Renal cortical epithelial cell (primary cell): ENCODE results near the gene TMEM53. TPM values are rescaled to one million over a fixed set of nuclear protein-coding genes. Genes with fewer than 3 reads are reported as not detected.

Experiments
- DNase-seq: peaks from one replicate; pipeline ENCODE4 v3.0.0-alpha.2; 2011; ENCODE audit warnings: low read depth
- total RNA-seq: library from RNA; depleted of rRNA; stranded (reverse); fragments of >200 nt; gene quantifications from 2 replicates; pipeline ENCODE4 v1.2.3, GENCODE V29; 2014

TMEM53 gene
- total RNA-seq, 1 donor from 2014 or later: 8.4 TPM

DNA sequence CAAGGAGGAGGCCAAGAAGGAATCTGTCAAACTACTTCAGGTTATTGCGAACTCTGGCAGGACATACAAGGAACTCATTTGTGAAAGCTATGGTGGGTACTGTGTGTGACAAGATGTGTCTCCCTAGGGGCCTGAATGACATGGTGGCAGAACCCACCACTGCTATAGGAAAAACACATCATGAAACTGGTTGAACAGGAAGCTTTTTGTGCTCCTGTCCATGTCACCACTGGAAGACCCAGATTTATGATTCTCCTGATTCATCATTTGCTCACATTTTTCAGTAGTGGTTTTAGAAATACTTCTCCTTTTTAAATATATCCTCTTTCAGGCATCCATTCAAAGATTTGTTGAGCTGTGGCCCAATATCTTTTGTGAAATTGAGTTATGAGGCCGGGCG is 23.9 kb upstream of the TMEM53 start:
- DNase-seq: no peak

DNA sequence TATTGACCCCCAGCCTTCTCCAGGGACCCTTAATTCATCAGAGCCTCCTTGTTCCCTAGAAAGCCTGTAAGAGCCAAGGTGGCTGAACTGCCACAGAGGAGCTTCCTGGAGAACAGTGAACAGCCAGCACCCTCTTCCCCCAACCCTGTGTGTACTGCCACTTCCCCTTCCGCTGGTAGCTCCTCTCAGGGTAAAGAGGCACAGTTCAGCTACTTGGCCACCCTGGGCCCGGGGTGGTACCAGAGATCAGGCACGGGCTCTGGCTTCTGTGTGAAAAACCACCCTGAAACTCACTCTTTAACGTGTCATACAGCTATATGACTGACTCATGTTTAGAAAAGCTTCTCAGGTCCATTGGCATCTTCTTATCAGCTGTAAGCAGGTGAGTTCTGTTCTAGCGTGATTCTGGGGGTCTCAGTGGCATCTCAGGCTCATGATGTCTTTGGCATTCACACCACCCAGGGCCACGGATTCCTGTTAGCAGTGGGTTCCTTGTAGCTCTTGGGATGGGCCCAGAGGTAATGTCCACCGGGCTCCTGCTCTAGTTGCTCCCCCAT is 22.6 kb upstream of the TMEM53 start:
- no peak for DNase-seq

DNA sequence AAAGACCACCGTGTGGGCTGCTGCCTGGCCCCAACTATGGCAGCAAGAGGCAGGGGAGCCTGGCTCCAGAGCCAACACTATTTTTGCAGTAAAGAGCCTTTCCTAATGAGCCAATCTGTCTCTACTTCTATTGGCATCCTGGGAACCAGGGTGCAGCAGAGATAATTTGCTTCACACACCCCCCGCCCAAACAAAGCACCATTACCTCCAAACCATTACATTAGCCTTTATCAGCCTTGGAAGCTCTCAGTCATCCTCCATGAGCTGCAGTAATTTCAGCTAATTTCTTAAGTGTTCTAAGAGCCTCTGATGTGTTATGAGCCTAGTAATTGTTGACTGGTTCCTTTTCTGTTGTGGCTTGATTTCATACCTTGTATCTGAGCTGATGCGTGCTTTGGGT is 21.8 kb upstream of the TMEM53 start:
- no peak for DNase-seq

DNA sequence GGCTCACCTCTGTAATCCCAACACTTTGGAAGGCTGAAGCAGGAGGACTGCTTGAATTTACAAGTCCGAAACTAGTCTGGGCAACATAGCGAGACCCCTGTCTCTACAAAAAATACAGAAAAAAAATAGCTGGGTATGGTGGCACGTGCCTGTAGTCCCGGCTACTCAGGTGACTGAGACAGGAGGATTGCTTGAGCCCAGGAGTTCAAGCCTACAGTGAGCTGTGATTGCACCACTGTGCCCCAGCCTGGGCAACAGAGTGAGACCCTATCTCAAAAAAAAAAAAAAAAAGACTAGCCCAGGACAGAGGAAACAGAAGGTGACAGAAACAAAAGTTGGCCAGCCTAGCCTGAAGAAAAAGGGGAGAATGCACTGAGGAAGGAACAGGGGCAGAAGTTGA is 21.4 kb upstream of the TMEM53 start:
- no peak for DNase-seq

DNA sequence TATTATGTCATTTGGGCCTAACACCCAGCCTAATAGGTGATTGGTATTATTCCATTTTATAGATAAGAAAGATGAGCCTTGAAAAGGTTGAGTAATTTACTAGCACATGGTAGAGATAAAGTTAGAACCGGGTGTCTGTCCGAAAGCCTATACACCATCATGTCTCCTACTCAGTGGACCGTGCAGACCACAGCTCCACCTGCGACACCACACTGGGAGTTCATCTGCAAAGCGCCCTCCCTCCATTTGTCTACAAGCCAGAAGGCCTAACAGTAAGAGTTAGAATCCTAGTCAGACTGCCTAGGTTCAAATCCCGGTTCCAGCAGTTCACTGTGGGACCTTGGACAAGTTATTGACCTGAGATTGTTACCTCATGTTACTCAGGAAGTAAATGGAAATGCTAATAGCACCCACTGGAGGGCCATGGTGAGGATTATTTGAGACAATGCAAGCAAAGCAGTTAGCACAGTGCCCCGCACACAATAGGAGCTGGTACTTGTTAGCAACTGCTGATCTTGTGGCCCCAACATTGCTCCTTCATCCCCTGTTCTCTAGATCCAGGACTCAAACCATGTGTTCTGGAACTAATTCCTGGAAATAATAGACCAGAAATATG is 20.7 kb upstream of the TMEM53 start:
- DNase-seq: no peak

DNA sequence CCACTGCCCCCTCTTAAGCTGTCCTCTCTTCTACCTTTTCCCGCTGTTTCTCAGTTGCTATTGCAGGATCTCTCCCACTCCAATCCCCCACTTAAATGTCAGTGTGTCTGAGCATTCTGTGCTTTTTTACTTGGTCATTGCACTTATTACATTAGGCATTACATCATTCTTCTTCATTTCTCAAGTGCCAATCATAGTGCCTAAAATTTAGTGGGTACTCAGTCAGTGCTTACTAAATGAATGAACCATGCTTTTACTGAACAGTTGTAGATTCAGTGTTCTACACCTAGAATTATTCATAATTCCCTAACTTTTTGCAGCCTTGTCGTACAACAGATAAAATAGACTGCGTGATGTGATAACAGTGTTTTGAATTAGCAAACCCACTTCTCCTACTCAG is 19.6 kb upstream of the TMEM53 start:
- DNase-seq: no peak

DNA sequence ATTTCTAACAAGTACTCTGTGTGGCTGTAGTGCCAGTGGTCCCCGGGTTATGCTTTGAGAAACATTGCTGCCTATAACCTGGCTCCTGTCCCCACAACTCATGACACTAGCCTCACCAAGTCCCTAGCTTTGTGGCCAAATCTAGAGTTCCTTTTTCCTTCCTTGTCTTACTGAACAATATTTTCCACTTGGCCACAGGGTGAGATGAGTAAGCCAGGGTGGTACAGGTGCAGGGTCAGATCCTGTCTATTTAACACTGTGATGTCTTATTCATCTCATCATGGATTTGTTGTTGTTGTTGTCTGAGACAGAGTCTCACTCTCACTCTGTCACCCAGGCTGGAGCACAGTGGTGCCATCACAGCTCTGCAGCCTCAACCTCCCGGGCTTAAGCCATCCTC is 18.9 kb upstream of the TMEM53 start:
- no peak for DNase-seq

DNA sequence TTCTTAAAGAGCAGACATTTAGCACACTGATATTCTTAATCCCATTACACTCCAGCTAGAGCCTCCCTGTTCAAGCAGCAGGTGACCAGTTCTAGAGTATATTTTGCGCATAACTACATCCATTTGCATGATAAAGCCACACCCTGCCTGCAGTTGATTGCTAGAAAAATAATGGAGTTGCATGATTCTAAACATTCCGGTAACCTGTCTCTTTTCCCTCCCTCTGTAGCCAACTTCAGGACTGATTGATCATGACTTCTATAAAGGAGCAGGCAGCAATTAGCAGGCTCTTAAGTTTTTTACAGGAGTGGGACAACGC is 15.1 kb upstream of the TMEM53 start:
- no peak for DNase-seq

DNA sequence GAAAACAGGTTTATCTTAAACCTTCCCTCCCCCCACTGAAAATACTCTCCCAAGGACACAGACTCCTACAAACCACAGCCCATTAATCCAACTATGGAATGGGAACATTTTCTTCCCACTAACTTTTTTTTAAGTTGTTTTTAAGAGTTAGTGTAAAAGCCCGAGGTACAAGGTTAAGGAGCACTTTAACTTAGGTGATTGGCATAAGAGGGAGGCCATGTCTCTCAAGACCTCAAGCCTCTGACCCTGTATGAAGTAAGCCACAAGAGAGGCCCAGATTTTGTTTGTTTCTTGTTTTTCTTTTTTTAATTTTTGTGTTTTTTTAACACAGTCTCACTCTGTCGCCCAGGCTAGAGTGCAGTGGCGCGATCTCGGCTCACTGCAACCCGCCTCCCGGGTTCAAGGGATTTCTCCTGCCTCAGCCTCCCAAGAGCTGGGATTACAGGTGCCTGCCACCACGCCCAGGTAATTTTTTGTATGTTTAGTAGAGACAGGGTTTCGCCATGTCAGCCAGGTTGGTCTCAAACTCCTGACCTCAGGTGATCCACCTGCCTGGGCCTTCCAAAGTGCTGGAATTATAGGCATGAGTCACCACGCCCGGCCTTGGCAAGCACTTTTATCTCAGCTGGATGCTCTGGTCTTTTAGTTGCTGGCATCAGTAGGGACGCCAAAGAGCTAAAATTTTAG is 14.6 kb upstream of the TMEM53 start:
- no peak for DNase-seq

DNA sequence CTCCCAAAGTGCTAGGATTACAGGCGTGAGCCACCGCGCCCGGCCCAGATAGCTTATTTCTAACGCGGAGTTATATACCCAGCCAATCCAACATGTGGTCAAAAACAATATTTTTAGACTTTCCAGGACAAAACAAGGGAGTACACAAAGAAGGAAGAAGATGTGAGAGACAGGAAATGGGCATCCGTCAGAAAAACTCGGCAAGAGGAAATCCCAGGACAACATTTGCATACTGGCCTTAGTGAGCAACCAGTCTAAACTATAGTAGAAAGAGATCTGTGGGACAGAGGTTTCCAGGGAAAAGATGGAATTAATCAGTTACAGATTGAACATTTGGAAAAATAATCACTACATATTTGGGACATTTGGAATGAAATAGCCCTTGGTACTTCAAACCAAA is 11.6 kb upstream of the TMEM53 start:
- DNase-seq: no peak

DNA sequence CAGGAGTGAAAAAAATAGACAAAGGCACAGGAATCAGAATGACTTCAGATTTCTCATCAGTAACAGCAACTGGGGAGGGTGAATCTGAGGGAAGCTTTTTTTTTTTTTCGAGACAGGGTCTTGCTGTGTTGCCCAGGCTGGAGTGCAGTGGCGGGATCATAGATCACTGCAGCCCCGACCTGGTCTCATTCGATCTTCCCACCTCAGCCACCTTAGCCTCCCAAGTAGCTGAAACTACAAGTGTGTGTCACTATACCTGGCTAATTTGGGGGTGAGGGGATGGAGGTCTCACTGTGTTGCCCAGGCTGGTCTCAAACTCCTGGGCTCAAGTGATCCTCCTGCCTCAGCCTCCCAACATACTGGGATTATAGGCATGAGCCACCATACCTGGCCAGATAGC is 10.9 kb upstream of the TMEM53 start:
- DNase-seq: no peak

DNA sequence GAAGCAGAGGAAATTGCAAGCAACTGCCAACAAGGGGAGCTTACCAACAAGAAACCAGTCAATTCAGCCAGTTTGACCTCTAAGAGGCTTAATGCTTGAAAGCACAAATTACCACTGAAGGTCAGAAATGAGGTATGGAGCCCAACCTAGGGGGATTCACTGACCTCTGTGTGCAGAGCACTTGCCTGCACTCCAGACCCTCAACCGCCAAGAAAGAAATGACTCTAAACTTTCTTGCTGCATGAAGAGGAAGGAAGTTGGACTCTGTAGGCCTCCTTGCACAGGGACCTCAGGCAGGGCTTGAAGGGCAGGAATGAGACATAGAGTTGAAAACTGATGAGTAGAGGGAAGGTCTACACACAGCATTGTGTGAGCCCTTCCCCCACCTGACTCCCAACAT is 10.2 kb upstream of the TMEM53 start:
- no peak for DNase-seq

DNA sequence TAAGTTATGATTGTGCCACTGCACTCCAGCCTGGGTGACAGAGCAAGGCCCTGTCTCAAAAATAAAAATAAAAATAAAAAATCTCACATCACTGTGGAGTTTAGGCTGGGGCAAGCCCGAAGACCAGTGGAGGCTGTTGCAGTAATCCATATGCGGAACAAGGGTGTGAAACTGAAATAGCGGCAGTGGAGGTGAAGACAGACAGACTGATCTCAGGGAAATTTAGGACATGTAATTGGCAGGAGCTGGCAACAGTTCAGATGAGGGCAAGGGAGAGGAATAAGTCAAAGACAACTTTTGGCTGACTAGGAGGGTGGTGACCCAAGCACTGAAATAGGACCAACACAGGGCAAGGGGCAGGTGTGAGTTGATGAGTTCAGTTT is 8.6 kb upstream of the TMEM53 start:
- no peak for DNase-seq

DNA sequence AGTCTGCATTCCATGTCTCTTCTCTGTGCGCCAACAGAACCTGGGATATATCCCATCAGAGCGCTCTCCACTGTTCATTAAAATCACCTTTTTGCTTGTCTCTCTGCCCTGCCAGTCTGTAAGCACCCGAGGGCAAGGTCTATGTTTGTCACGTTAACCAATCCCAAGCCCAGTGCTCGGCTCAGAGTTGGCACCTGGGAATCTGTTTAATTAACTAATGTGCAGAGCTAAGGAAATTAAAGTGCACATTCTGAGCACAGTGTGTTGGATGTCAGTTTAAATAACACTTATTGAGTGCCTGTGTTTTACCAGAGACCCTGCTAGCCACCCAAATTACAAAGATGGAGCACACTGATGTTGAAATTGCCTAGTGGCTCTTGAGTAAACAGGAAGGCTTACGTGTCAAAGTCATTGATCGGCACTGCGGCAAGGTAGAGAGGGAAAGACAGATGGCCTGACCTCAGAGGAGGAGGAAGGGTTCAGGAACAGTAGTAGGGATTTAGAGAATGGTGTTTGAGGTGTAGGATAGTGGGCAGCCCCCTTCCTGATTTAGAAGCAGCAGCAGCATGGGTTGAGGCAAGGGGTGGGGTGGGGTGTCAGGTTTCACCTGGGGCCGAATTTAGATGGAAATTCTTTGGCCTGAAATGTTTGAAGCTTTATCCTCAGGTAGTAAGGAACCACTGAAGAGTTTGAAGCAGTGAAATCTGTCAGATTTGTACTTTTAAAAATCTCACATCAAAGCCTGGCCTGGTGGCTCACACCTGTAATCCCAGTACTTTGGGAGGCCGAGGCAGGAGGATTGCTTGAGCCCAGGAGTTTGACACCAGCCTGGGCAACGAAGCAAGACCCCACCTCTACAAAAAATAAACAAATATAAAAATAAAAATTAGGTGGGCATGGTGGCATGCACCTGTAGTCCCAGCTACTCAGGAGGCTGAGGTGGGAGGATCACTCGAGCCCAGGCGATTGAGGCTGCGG is 7.9 kb upstream of the TMEM53 start:
- no peak for DNase-seq

DNA sequence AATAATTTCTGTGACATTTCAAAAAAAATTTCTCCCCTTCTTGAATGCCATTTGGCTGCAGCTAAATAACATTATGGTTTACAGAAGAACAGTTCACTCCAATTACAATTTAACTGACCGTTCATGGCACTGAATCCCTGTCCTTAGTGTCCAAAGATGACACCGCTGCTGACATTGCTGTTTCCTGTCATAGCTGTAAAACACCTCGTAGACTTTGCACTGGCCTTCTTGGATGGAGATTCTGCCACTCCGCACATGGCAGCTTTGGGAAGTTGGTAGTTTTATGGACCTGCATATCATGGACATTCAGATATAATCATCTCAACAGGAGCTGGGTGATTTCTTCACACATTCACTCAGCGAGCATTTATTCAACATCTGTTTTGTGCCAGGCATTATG is 5.2 kb upstream of the TMEM53 start:
- DNase-seq: no peak

DNA sequence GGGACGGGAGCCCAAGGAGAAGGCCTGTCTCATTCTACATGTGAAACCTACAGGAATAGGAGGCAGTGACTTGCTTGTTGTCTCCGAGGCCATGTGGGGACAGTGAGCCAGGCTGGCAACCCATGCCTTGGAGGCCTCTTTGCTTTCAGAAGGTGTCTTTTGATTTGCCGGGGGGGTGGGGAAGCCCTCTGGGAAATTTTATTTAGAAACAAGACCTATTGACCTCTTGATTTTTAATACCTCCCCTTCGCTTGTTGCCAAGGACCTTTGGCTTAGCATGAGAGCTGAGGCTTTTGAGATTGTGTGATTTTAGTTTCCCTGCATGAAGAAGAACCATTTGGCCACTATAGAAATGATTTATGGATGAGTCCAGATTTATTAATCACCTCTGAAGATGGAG is 4.3 kb upstream of the TMEM53 start:
- DNase-seq: no peak

DNA sequence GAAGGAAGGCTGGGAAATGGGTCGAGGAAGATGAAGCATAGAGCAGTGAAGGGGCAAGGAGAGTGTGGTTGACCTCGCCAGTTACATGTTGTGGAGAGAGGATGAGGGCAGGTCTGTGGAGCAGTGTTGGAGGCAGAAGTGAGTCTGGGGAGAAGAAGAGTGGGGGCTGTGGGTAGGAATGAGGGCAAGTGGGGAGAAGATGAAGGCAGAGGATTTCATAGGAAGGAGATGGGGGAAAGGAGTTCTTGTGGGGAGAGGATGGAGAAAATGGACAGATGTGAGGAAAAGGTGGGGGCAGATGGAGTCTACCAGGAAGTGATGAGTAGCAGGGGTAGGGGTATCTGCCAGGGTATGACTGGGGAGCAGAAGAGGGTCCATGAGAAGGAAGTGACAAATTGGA is 3.8 kb upstream of the TMEM53 start:
- DNase-seq: no peak

DNA sequence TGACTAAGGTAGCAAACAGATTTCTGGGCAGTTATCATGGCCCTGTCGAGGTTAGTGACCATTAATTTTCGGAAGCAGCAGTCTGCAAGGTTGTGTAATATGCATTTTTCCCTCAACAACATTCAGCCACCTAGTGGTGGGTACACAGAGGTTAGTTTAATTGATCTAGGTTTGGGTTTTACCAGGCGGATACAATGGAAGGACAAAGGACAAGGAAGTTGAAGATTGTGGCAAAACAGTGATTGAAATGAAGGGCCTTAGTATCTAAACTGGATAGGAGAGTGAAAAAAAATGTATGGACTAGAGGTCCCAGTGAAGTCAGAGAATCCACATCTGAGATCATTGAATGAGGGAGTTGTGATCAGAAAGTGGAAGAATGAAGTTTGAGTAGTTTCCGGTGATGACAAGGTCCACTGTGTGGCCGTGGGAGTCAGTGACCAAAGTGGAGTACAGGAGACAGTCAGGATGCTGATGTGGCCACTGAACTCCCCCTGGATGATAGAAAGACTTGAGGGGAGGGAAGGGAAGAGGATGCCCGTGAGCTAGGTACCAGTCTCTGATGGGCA is 3.0 kb upstream of the TMEM53 start:
- peak; percentile 70 for DNase-seq

DNA sequence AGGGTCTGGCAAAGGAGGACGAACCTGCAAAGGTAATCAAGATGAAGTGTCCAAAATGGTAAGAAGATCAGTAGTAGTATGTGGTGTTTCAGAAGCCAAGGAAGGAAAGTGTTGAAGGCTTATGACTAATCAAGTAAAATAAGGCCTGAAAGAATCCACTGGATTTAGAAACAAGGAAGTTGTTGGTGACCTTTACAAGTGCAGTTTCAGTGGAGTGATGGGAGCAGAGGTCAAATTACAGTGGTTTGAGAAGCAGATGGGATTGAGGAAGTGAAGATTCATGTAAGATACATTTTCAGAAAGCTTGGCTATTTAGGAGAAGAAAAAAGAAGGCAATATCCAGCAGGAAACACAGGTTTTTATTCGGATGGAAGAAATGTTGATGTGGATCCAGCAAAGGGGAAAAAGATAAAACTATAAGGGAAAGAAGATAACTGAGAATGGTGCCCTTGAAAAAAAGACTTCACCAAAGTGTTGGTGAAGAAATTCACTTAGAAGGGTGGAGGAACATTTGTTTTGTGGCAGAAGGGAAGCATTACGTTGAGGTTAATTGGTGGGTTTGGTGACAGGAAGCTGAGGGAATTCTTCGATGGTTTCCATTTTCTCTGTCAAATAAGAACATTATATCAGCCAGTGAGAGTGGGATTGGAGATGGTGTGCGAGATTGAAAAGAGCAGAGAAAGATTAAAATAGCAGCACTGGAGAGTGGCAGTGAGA is 2.4 kb upstream of the TMEM53 start:
- DNase-seq: peak; percentile 83

DNA sequence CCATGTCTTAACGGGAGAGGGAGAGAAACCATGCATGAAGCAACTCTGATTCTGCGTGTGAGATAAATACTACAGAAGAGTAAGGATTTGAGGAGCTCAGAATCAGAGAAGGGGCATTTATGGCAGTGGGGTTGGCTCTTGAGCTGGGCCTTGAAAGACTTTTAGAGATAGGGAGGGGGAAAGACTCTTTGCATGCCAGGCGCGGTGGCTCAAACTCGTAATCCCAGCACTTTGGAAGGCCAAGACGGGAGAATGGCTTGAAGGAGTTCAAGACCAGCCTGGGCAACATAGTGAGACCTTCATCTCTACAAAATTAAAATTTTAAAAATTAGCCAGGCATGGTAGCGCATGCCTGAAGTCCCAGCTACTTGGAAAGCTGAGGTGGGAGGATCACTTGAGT is 905 bp upstream of the TMEM53 start:
- DNase-seq: no peak

DNA sequence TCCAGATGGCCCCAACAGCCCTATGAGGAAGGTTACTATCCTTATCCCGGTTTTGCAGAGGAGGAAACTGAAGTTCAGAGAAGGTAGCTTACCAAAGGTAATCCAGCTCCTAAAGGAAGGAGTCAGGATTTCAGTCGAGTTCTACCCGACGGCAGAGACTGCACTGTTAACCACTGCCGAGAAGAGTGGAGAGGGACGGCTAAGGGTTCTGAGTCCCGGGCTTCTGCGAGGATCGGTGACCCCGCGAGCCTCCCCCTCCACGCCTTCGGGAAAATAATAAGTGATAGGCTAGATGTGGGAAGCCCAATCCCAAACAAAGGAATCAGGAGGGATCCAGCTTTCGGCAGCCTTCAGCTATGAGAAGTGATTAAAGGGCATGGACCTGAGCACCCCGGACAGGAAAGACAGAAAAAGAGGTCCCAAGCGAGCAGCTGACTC is 587 bp downstream of the TMEM53 start:
- DNase-seq: no peak
